DOHH2 (cell line): ENCODE results near the gene ELF5.
A peak's percentile ranks its signal among the peaks of the same experiment; 100 is the strongest.

Source experiments
- H3F3A ChIP-seq: fragments of 200-600 bp; sonication (generic), shearing (Covaris generic); 2 replicates; pipeline ENCODE4 v1.6.0; 2016; ENCODE audit warnings: antibody characterized with exemption, mild to moderate bottlenecking; ENCODE audit not compliant: control insufficient read depth, insufficient read depth
- H3K27ac ChIP-seq: fragments of 200-600 bp; sonication (generic); 2 replicates; pipeline ENCODE4 v1.5.1; 2014; ENCODE audit warnings: low read depth, mild to moderate bottlenecking, low read length, moderate library complexity
- H3K27me3 ChIP-seq: fragments of 200-600 bp; sonication (generic); 2 replicates; pipeline ENCODE4 v1.6.1; 2014; ENCODE audit warnings: mild to moderate bottlenecking, low read length, mixed read lengths; ENCODE audit not compliant: control insufficient read depth
- H3K36me3 ChIP-seq: fragments of 200-600 bp; sonication (generic); 2 replicates; pipeline ENCODE4 v1.6.1; 2014; ENCODE audit warnings: mild to moderate bottlenecking, low read length, moderate library complexity, mixed read lengths; ENCODE audit not compliant: control insufficient read depth
- H3K4me1 ChIP-seq: fragments of 200-600 bp; sonication (generic); 2 replicates; pipeline ENCODE4 v1.6.1; 2014; ENCODE audit warnings: mild to moderate bottlenecking, low read length, mixed read lengths; ENCODE audit not compliant: control insufficient read depth
- H3K4me2 ChIP-seq: fragments of 200-600 bp; sonication (generic); 2 replicates; pipeline ENCODE4 v1.6.0; 2014; ENCODE audit warnings: mild to moderate bottlenecking, low read length, moderate library complexity
- H3K4me3 ChIP-seq: fragments of 200-600 bp; sonication (generic); 2 replicates; pipeline ENCODE4 v1.5.1; 2014; ENCODE audit warnings: mild to moderate bottlenecking, low read length, mixed read lengths
- H3K79me2 ChIP-seq: fragments of 200-600 bp; sonication (generic); 2 replicates; pipeline ENCODE4 v1.6.1; 2014; ENCODE audit warnings: mild to moderate bottlenecking, low read length, mixed read lengths; ENCODE audit not compliant: control insufficient read depth
- H3K9me2 ChIP-seq: fragments of 200-600 bp; sonication (generic); replicated peaks from 2 replicates; pipeline ENCODE4 v1.6.1; 2014; ENCODE audit warnings: mild to moderate bottlenecking, low read length, mixed read lengths; ENCODE audit not compliant: control insufficient read depth
- H3K9me3 ChIP-seq: fragments of 200-600 bp; sonication (generic); 2 replicates; pipeline ENCODE4 v1.6.1; 2014; ENCODE audit warnings: antibody characterized with exemption, low read length, mixed read lengths; ENCODE audit not compliant: control insufficient read depth, insufficient read depth
- H4K20me1 ChIP-seq: fragments of 200-600 bp; sonication (generic); 2 replicates; pipeline ENCODE4 v1.6.0; 2014; ENCODE audit warnings: low read depth, mild to moderate bottlenecking, antibody characterized with exemption, low read length, moderate library complexity; ENCODE audit not compliant: control insufficient read depth, insufficient read depth
- CTCF ChIP-seq: fragments of 200-600 bp; sonication (generic); IDR thresholded peaks from one replicate; pipeline ENCODE4 v1.5.1; 2014; ENCODE audit warnings: antibody characterized with exemption, mild to moderate bottlenecking, low read depth, low read length; ENCODE audit not compliant: poor library complexity, severe bottlenecking
- EZH2phosphoT487 ChIP-seq: fragments of 200-600 bp; sonication (generic); IDR thresholded peaks from 2 replicates; pipeline ENCODE4 v1.6.1; 2017; ENCODE audit warnings: borderline replicate concordance, mild to moderate bottlenecking, antibody characterized with exemption, low read length, moderate library complexity, mixed read lengths

ELF5 gene

DNA sequence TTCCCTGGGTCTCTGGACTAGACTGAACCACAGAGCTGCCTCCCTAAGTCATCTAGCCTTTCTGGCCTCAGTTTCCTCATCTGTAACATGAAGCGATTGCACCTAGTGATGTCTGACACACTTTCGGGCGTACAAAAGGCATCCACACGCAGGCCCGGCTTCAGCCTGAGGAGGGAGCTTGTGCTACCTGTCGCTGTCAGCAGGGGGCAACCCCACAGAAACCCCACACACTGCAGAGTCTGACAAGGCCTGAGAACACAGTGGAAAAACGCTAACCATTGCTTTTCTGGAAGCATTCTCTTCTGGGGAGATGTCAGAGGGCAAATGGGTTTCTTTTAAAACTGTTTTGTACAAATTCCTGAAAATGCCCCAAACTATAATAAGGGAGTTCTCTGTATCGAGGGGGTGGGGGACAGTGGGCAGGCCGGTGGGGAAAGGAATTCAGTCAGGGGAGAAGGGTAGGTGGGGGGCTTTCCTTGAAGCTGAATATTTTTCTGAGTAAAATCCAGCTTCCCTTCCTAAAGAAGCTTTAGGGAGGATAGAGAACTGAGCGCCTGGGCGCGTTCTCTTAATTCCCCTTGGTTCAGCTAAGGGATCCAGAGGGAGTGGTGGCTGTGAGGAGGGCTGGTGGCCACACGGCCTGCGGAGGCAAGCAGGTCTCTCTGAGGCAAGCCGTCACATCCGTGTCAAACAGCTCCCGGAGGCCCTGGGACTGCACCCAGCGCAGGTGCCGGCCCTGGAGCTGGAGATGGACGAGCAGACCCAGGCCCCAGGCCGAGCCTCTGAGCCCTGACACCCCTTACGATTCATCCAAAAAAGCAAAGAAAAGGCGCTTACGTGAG is 533 bp downstream of the ELF5 start:
- Histone ChIP-seq H3K9me3 (no peaks in the 10 kb centered on the region), H3K79me2 (no peaks in the 10 kb centered on the region), H3K27me3 (no peaks in the 10 kb centered on the region), H3K4me3 (no peak overlapping the region), H4K20me1 (no peaks in the 10 kb centered on the region), H3K9me2 (no peaks in the 10 kb centered on the region), H3K4me1 (no peaks in the 10 kb centered on the region), H3K27ac (no peak overlapping the region), H3K4me2 (no peak overlapping the region), H3K36me3 (no peaks in the 10 kb centered on the region), H3F3A (no peaks in the 10 kb centered on the region)
- TF ChIP-seq EZH2phosphoT487 (no peak), CTCF (peak; percentile 92)

- no peaks in the 10 kb centered on the region for H3F3A ChIP-seq
- no peaks in the 10 kb centered on the region for H3K79me2 ChIP-seq
- no peak overlapping the region for H3K27ac ChIP-seq
- H4K20me1 ChIP-seq = no peaks in the 10 kb centered on the region
- no peaks in the 10 kb centered on the region for H3K4me1 ChIP-seq
- H3K9me2 ChIP-seq = no peaks in the 10 kb centered on the region
- H3K9me3 ChIP-seq = no peaks in the 10 kb centered on the region
- no peak overlapping the region for H3K4me3 ChIP-seq
- H3K27me3 ChIP-seq = no peaks in the 10 kb centered on the region
- H3K4me2 ChIP-seq = no peak overlapping the region
- TF ChIP-seq CTCF (no peak), EZH2phosphoT487 (no peak)
- no peaks in the 10 kb centered on the region for H3K36me3 ChIP-seq
These were observed 2.9 kb downstream of the ELF5 start for GRCh38 chr11:34510673-34511072.

DNA sequence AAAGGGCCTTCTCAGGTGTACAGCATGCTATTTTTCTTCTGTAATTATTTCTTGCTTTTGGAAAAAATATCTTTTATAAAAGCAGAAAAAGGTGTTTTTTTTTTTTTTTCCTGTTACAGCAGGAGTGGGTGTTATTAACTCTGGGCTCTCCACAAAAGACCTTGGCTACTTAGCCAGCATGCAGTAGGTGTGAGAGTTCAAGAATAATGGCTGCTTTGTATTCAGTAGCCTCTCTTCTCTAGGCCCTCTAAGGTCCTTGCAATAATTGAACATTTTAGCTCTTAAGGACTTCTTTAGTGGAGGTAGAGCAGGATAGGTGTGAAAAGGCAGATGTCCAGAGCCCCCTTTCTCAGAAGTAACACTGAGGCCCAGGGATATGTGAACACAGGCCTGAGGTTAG is 3.4 kb downstream of the ELF5 start:
- H3K27ac ChIP-seq = no peak overlapping the region
- H3K9me3 ChIP-seq = no peaks in the 10 kb centered on the region
- H3K36me3 ChIP-seq = no peaks in the 10 kb centered on the region
- no peak for TF ChIP-seq CTCF
- no peak for TF ChIP-seq EZH2phosphoT487
- no peaks in the 10 kb centered on the region for H3K79me2 ChIP-seq
- no peaks in the 10 kb centered on the region for H3F3A ChIP-seq
- no peaks in the 10 kb centered on the region for H3K9me2 ChIP-seq
- H3K27me3 ChIP-seq = no peaks in the 10 kb centered on the region
- H4K20me1 ChIP-seq = no peaks in the 10 kb centered on the region
- no peak overlapping the region for H3K4me3 ChIP-seq
- no peaks in the 10 kb centered on the region for H3K4me1 ChIP-seq
- no peak overlapping the region for H3K4me2 ChIP-seq
